Activated T-helper 1 cell treated with anti-CD3 and anti-CD28 coated beads, Interleukin-12 subunit alpha, Interleukin-12 subunit beta, Interleukin-2, Interleukin-4 antibody, amounts not matched to agents 30 ng/mL and 10 ng/mL and 1 ng/mL, durations not matched to agents 14 hours and 24 hours and 36 hours (primary cell): ENCODE data around the gene PAFAH2. TPM values are rescaled to one million over a fixed set of nuclear protein-coding genes. Genes with fewer than 3 reads are reported as not detected.

Experiments
- DNase-seq: peaks from one replicate; pipeline ENCODE4 v3.0.0; 2021; ENCODE audit warnings: low spot score
- H3K27ac Mint-ChIP-seq: one replicate; pipeline ENCODE4 v1.8.0; 2021; ENCODE audit warnings: mild to moderate bottlenecking, mixed read lengths
- H3K27me3 Mint-ChIP-seq: one replicate; pipeline ENCODE4 v1.8.0; 2022; ENCODE audit warnings: mild to moderate bottlenecking, moderate library complexity, mixed read lengths; ENCODE audit not compliant: insufficient read depth
- H3K36me3 Mint-ChIP-seq: one replicate; pipeline ENCODE4 v1.8.0; 2021; ENCODE audit warnings: low read depth, mixed read lengths
- H3K4me1 Mint-ChIP-seq: one replicate; pipeline ENCODE4 v1.8.0; 2021; ENCODE audit warnings: low read depth, mixed read lengths
- H3K4me3 Mint-ChIP-seq: one replicate; pipeline ENCODE4 v1.8.0; 2021; ENCODE audit warnings: mild to moderate bottlenecking, moderate library complexity, mixed read lengths
- H3K9me3 Mint-ChIP-seq: one replicate; pipeline ENCODE4 v1.8.0; 2021; ENCODE audit warnings: mixed read lengths
- intact Hi-C: fragments of 100-400 bp; cut with micrococcal nuclease; formaldehyde crosslinking; loops from one replicate; pipeline ENCODE4 v1.15.1; 2024
- total RNA-seq: library from RNA; stranded (reverse); gene quantifications from 2 replicates; pipeline ENCODE4 v1.2.3, GENCODE V29; 2022

PAFAH2 gene
- total RNA-seq, 1 donor from 2014 or later, result 8.0 TPM

GRCh38 chr1:25922971-25923552, 74.8 kb downstream of the PAFAH2 start:
- peaks cover 4% of the 10 kb centered on the region for H3K36me3 Mint-ChIP-seq
- H3K4me1 Mint-ChIP-seq, result peaks cover 23% of the 10 kb centered on the region
- no peaks in the 10 kb centered on the region for H3K9me3 Mint-ChIP-seq
- H3K4me3 Mint-ChIP-seq, result peak overlapping the region; percentile 54
- intact Hi-C loops, result loop anchor here (2.0 to 5.0 kb wide), 2 partner anchors 16 to 49 kb away; partner anchors contain the start of gene STMN1
- H3K27ac Mint-ChIP-seq, result no peak overlapping the region
- no peak for DNase-seq
- H3K27me3 Mint-ChIP-seq, result peaks cover 41% of the 10 kb centered on the region

GRCh38 chr1:25922056-25922970, 75.5 kb downstream of the PAFAH2 start:
- peak overlapping the region; percentile 23 for H3K27ac Mint-ChIP-seq
- H3K4me3 Mint-ChIP-seq, result peak overlapping the region; percentile 75
- intact Hi-C loops, result loop anchor here (2.0 to 5.0 kb wide), 2 partner anchors 16 to 50 kb away; partner anchors contain the start of gene STMN1
- H3K27me3 Mint-ChIP-seq, result peaks cover 41% of the 10 kb centered on the region
- DNase-seq, result peak; percentile 38
- peaks cover 5% of the 10 kb centered on the region for H3K36me3 Mint-ChIP-seq
- H3K4me1 Mint-ChIP-seq, result peaks cover 29% of the 10 kb centered on the region
- H3K9me3 Mint-ChIP-seq, result no peaks in the 10 kb centered on the region

GRCh38 chr1:25918615-25919014, 79.2 kb downstream of the PAFAH2 start:
- no peaks in the 10 kb centered on the region for H3K9me3 Mint-ChIP-seq
- H3K36me3 Mint-ChIP-seq, result peaks cover 5% of the 10 kb centered on the region
- no peak for DNase-seq
- H3K4me3 Mint-ChIP-seq, result no peak overlapping the region
- H3K4me1 Mint-ChIP-seq, result peaks cover 27% of the 10 kb centered on the region
- H3K27me3 Mint-ChIP-seq, result peaks cover 18% of the 10 kb centered on the region
- intact Hi-C loops, result no loop called here
- H3K27ac Mint-ChIP-seq, result no peak overlapping the region

GRCh38 chr1:25917996-25918395, 79.9 kb downstream of the PAFAH2 start:
- Mint-ChIP-seq H3K27ac (peak overlapping the region; percentile 19), H3K9me3 (no peaks in the 10 kb centered on the region), H3K36me3 (peaks cover 5% of the 10 kb centered on the region), H3K4me1 (peaks cover 22% of the 10 kb centered on the region), H3K4me3 (no peak overlapping the region), H3K27me3 (peaks cover 12% of the 10 kb centered on the region)
- DNase-seq, result no peak
- intact Hi-C loops, result no loop called here

- Mint-ChIP-seq H3K4me1 (peaks cover 13% of the 10 kb centered on the region), H3K36me3 (peaks cover 2% of the 10 kb centered on the region), H3K4me3 (no peak overlapping the region), H3K27ac (no peak overlapping the region), H3K27me3 (peaks cover 6% of the 10 kb centered on the region), H3K9me3 (no peaks in the 10 kb centered on the region)
- intact Hi-C loops, result no loop called here
- no peak for DNase-seq
Measured at GRCh38 chr1:25916460-25916859, 81.4 kb downstream of the PAFAH2 start.

GRCh38 chr1:25914074-25914995, 83.5 kb downstream of the PAFAH2 start:
- no peak overlapping the region for H3K4me3 Mint-ChIP-seq

GRCh38 chr1:25913206-25913605, 84.7 kb downstream of the PAFAH2 start:
- H3K36me3 Mint-ChIP-seq, result peaks cover 2% of the 10 kb centered on the region
- DNase-seq, result no peak
- intact Hi-C loops, result no loop called here
- H3K9me3 Mint-ChIP-seq, result no peaks in the 10 kb centered on the region
- no peak overlapping the region for H3K27ac Mint-ChIP-seq
- H3K4me1 Mint-ChIP-seq, result peaks cover 8% of the 10 kb centered on the region
- H3K27me3 Mint-ChIP-seq, result peaks cover 6% of the 10 kb centered on the region
- H3K4me3 Mint-ChIP-seq, result no peak overlapping the region

More at GRCh38 chr1:25914074-25914995, 83.5 kb downstream of the PAFAH2 start:
- Mint-ChIP-seq H3K36me3 (peaks cover 2% of the 10 kb centered on the region), H3K4me1 (peaks cover 13% of the 10 kb centered on the region), H3K9me3 (no peaks in the 10 kb centered on the region), H3K27me3 (peaks cover 3% of the 10 kb centered on the region), H3K27ac (no peak overlapping the region)
- intact Hi-C loops, result no loop called here
- no peak for DNase-seq

GRCh38 chr1:25912076-25912831, 85.6 kb downstream of the PAFAH2 start:
- intact Hi-C loops, result no loop called here
- no peaks in the 10 kb centered on the region for H3K9me3 Mint-ChIP-seq
- H3K4me3 Mint-ChIP-seq, result no peak overlapping the region
- H3K27me3 Mint-ChIP-seq, result peaks cover 13% of the 10 kb centered on the region
- H3K27ac Mint-ChIP-seq, result no peak overlapping the region
- peaks cover 7% of the 10 kb centered on the region for H3K4me1 Mint-ChIP-seq
- no peaks in the 10 kb centered on the region for H3K36me3 Mint-ChIP-seq
- DNase-seq, result no peak

- Mint-ChIP-seq H3K27me3 (peaks cover 21% of the 10 kb centered on the region), H3K4me1 (peaks cover 12% of the 10 kb centered on the region), H3K36me3 (no peaks in the 10 kb centered on the region), H3K9me3 (no peaks in the 10 kb centered on the region), H3K27ac (no peak overlapping the region), H3K4me3 (no peak overlapping the region)
- intact Hi-C loops, result no loop called here
- no peak for DNase-seq
Measured at GRCh38 chr1:25911162-25911561, 86.7 kb downstream of the PAFAH2 start.

Other genes starting within 250 kb of the PAFAH2 start
- gene SELENON, start 197.9 kb downstream of the PAFAH2 start, total RNA-seq, result 5.2 and 5.3 TPM in 2 replicates
- 29.3 and 30.0 TPM in 2 replicates for gene MTFR1L, start 178.1 kb downstream of the PAFAH2 start, total RNA-seq
- 10.2 and 12.3 TPM in 2 replicates for gene AUNIP, start 138.6 kb downstream of the PAFAH2 start, total RNA-seq
- gene PAQR7, start 122.4 kb downstream of the PAFAH2 start, total RNA-seq, result 5.8 and 6.1 TPM in 2 replicates
- gene STMN1, start 91.6 kb downstream of the PAFAH2 start, total RNA-seq, result 203 and 205 TPM in 2 replicates
- gene EXTL1, start 23.7 kb upstream of the PAFAH2 start, total RNA-seq, result 0.05 TPM in 1 of 2 replicates, not detected in the other
- not detected in 2 replicates for gene SLC30A2, start 48.1 kb upstream of the PAFAH2 start, total RNA-seq
- not detected in 2 replicates for gene TRIM63, start 69.6 kb upstream of the PAFAH2 start, total RNA-seq
- 15.5 and 18.9 TPM in 2 replicates for gene PDIK1L, start 113.8 kb upstream of the PAFAH2 start, total RNA-seq
- gene FAM110D, start 161.0 kb upstream of the PAFAH2 start, total RNA-seq, result 0.12 TPM in 1 of 2 replicates, not detected in the other
- not detected in 2 replicates for gene C1orf232, start 170.9 kb upstream of the PAFAH2 start, total RNA-seq
- 81.3 and 83.0 TPM in 2 replicates for gene ZNF593, start 171.8 kb upstream of the PAFAH2 start, total RNA-seq
- not detected in 2 replicates for gene ZNF593OS, start 173.8 kb upstream of the PAFAH2 start, total RNA-seq
- 4.2 and 4.7 TPM in 2 replicates for gene CNKSR1, start 179.4 kb upstream of the PAFAH2 start, total RNA-seq
- not detected in 2 replicates for gene CATSPER4, start 192.5 kb upstream of the PAFAH2 start, total RNA-seq
- 37.0 and 37.1 TPM in 2 replicates for gene CEP85, start 236.1 kb upstream of the PAFAH2 start, total RNA-seq